Measurements from ENCODE around the gene SETD1B. TPM values are rescaled to one million over a fixed set of nuclear protein-coding genes. Genes with fewer than 3 reads are reported as not detected.

Gene SETD1B
- total and polyA plus RNA-seq, 9 donors = 6.2 to 44.6 (median 28.6) TPM

GRCh38 chr12:121793440-121793837 is 10.4 kb upstream of the SETD1B start, which contains the start of gene RHOF:
TSS of gene RHOF (minus strand) at chr12:121793688. CDS start at chr12:121793633, 55 bp downstream.
- peaks cover 19% of the 10 kb centered on the region for H3K4me1 ChIP-seq (ENCODE audit: insufficient read depth)
- intact Hi-C loops (cut with DNase I) = loop anchor here (2.0 to 5.0 kb wide), 3 partner anchors 91 to 96 kb away; no protein-coding TSS in a partner anchor
- H3K27me3 ChIP-seq = no peaks in the 10 kb centered on the region
- H3K4me3 ChIP-seq = peak within 1 kb of the TSS; percentile 42
- peak in 4 of 5 donors; percentile 42 to 68 (median 66) for DNase-seq
- H3K27ac ChIP-seq = peak within 1 kb of the TSS; percentile 73 to 77
- H3K9me3 ChIP-seq = no peaks in the 10 kb centered on the region
- 1 to 2% (median 2%) methylated on average over 25 to 36 of the region's 36 CpGs for WGBS, 3 donors
- H3K36me3 ChIP-seq = no peaks in the 10 kb centered on the region
- TF ChIP-seq EP300 (IDR thresholded peaks at IDR 0.05) (no peak), POLR2A (IDR thresholded peaks at IDR 0.05) (no peak), CTCF (IDR thresholded peaks at IDR 0.05) (no peak)

DNA sequence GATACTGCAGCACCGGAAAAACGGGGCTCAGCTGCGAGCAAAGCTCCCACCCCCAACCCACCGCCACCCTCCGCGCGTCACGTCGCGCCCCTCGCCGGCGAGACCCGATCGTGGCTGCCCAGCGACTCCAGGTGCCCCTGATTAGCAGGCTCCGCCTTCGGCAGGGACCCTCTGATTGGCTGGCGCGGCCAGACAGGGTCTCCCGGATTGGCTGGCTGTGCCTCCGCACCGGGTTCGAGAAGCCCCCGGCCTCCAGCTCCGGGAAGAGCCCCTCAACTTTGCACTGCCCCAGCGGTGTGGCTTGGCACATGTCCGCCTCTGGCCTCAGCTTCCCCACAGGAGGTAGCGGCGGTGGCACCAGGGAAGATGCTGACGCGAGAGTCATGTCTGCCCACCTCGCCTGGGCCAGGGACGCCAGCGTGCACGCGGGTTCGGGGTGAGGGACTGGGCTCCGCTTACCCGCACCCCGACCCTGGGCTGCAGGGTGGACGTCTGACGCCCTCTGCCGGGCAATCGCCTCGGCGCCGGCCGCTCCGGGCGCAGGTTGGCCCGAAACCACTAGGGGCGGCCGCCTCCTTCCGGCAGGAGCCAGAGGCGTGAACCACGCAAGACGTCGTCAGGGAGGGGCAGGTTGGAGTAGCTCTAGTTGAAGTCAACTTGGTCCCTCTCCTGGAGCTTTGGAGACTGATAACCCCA is 9.8 kb upstream of the SETD1B start:
- Histone ChIP-seq H3K4me3 (peak overlapping the region; percentile 42), H3K4me1 (ENCODE audit: insufficient read depth) (peaks cover 25% of the 10 kb centered on the region), H3K27ac (peak overlapping the region; percentile 66 to 77), H3K27me3 (no peaks in the 10 kb centered on the region), H3K9me3 (no peaks in the 10 kb centered on the region), H3K36me3 (no peaks in the 10 kb centered on the region)
- intact Hi-C loops (cut with DNase I) = loop anchor here (2.0 to 5.0 kb wide), 5 partner anchors 19 to 97 kb away; partner anchors contain the start of gene PSMD9 (in 2 of the 4)
- TF ChIP-seq POLR2A (IDR thresholded peaks at IDR 0.05) (peak; percentile 34), CTCF (IDR thresholded peaks at IDR 0.05) (peak; percentile 98 to 100 (median 100)), EP300 (IDR thresholded peaks at IDR 0.05) (no peak)
- peak; percentile 91 to 96 (median 92) for DNase-seq
- 0 to 1% (median 1%) methylated on average over 30 to 59 of the region's 59 CpGs for WGBS, 3 donors

- H3K4me3 ChIP-seq = no peak overlapping the region
- peak; percentile 59 to 77 (median 71) for DNase-seq
- peak overlapping the region; percentile 66 to 77 for H3K27ac ChIP-seq
- TF ChIP-seq CTCF (IDR thresholded peaks at IDR 0.05) (no peak), POLR2A (IDR thresholded peaks at IDR 0.05) (no peak), EP300 (IDR thresholded peaks at IDR 0.05) (no peak)
- H3K4me1 ChIP-seq (ENCODE audit: insufficient read depth) = peaks cover 26% of the 10 kb centered on the region
- H3K27me3 ChIP-seq = no peaks in the 10 kb centered on the region
- H3K9me3 ChIP-seq = no peaks in the 10 kb centered on the region
- 0 to 2% (median 0%) methylated on average over 10 to 13 of the region's 13 CpGs for WGBS, 3 donors
- no peaks in the 10 kb centered on the region for H3K36me3 ChIP-seq
- intact Hi-C loops (cut with DNase I) = loop anchor here (2.0 to 5.0 kb wide), 6 partner anchors 18 to 98 kb away; partner anchors contain the start of gene PSMD9 (in 3 of the 4)
These were observed 9.2 kb upstream of the SETD1B start for GRCh38 chr12:121794534-121795033.

DNA sequence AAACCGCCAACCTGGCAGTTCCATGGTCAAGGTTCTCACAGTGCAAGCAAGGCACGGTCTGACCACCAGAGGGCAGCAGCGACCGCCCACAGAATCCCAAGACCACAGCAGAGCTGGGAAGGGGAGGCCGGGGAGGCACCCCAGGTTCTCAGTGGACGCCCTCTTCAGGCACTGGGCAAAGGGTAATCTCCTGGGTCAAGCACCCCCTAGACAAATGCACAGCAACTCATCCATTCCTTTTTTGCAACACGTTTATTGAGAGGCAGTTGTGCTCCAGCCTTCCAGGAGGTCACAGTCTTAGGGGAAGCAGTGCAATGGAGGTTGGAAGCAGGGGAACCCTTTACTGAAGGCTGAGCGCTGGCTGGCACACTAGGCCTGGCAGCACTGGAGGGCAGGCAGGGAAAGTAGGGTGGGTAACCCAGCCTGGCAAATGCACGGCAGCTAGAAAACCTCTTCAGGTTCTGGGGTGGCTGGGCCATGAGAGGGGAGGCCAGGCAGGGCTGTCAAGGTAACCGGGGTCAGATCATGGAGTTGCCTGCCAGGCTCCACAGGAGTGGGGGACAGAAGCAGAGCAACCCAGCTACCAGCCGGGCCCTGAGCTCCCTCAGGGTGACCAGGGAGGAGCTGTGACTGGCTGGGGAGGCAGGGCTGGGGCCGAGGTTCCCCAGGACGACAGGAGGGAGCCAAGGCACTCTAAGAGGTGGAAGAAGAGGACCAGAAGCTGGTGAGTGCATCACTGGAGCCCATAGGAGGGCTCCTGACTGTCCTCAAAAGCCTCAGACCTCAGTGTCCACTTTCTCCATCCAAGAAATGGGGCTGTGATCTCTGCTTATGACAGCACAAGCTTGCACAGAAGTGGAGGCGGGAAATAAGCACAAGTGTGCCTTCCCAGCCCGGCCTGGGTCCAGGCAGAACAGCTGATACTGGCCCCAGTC is 8.5 kb upstream of the SETD1B start:
- Histone ChIP-seq H3K36me3 (no peaks in the 10 kb centered on the region), H3K4me3 (no peak overlapping the region), H3K27me3 (no peaks in the 10 kb centered on the region), H3K9me3 (no peaks in the 10 kb centered on the region), H3K27ac (peak overlapping the region; percentile 77 to 100), H3K4me1 (ENCODE audit: insufficient read depth) (peaks cover 26% of the 10 kb centered on the region)
- 27 to 38% (median 30%) methylated on average over 12 to 15 of the region's 15 CpGs for WGBS, 3 donors
- intact Hi-C loops (cut with DNase I) = loop anchor here (2.0 to 5.0 kb wide), 4 partner anchors 18 to 97 kb away; partner anchors contain the start of gene PSMD9 (in 3 of the 4)
- peak; percentile 88 to 95 (median 89) for TF ChIP-seq CTCF (IDR thresholded peaks at IDR 0.05)
- no peak for TF ChIP-seq EP300 (IDR thresholded peaks at IDR 0.05)
- peak; percentile 84 to 95 (median 91) for DNase-seq
